Lung (tissue), 12 donors: ENCODE results near the gene ATG7. TPM values are rescaled to one million over a fixed set of nuclear protein-coding genes. Genes with fewer than 3 reads are reported as not detected.

ENCODE experiments used
- ATAC-seq: fragments of 200-7000 bp; cut with Tn5 transposase; one replicate; pipeline ENCODE4 v1.9.1; 2020; ENCODE audit warnings: moderate number of reproducible peaks; ENCODE audit not compliant: insufficient read depth, low FRiP score
- DNase-seq, 3 donors: peaks; one replicate each; pipeline ENCODE4 v3.0.0-alpha.2; 2013 to 2017
- H3K27ac ChIP-seq, 2 donors: one replicate each; pipeline ENCODE4 v1.5.1; 2013; ENCODE audit warnings: mild to moderate bottlenecking in 2 of 2, moderate library complexity in 2 of 2, control low read depth in 1 of 2, inconsistent platforms in 1 of 2, low read depth in 1 of 2, low read length in 1 of 2
- H3K27me3 ChIP-seq, 3 donors: one replicate each; pipeline ENCODE4 v1.5.1; 2013; ENCODE audit warnings: low read length in 2 of 3; ENCODE audit not compliant: control insufficient read depth in 3 of 3, insufficient read depth in 3 of 3
- H3K36me3 ChIP-seq, 4 donors: one replicate each; pipeline ENCODE4 v1.5.1; 2013; ENCODE audit warnings: low read length in 4 of 4, mild to moderate bottlenecking in 1 of 4, moderate library complexity in 1 of 4; ENCODE audit not compliant: control insufficient read depth in 4 of 4, insufficient read depth in 4 of 4
- H3K4me1 ChIP-seq, 5 donors: one replicate each; pipeline ENCODE4 v1.5.1; 2013; ENCODE audit warnings: low read length in 5 of 5, mild to moderate bottlenecking in 2 of 5, moderate library complexity in 1 of 5; ENCODE audit not compliant: control insufficient read depth in 5 of 5, insufficient read depth in 5 of 5
- H3K4me3 ChIP-seq: one replicate; pipeline ENCODE4 v1.5.1; 2013; ENCODE audit warnings: mild to moderate bottlenecking, control low read depth, moderate library complexity
- H3K9ac ChIP-seq, 2 donors: one replicate each; pipeline ENCODE4 v1.5.1; 2013; ENCODE audit warnings: low read length in 2 of 2, control low read depth in 1 of 2; ENCODE audit not compliant: insufficient read depth in 1 of 2
- H3K9me3 ChIP-seq, 4 donors: one replicate each; pipeline ENCODE4 v1.5.1; 2013; ENCODE audit warnings: low read length in 3 of 4, mild to moderate bottlenecking in 1 of 4, moderate library complexity in 1 of 4; ENCODE audit not compliant: control insufficient read depth in 4 of 4, insufficient read depth in 3 of 4
- WGBS, 2 donors: extraction: QIAGEN DNeasy Blood & Tissue Kit; methylation state at CpG; one replicate each; pipeline ENCODE4 v1.1.7; 2013; 5-methylcytosine and 5-hydroxymethylcytosine counted together
- polyA plus RNA-seq, 2 donors: library from polyadenylated mRNA; stranded (reverse); fragments of 200-250 nt; gene quantifications; one replicate each; pipeline ENCODE4 v1.2.1, GENCODE V29; 2013
- total RNA-seq, 2 donors: library from RNA; depleted of rRNA in 1 of 2; stranded (reverse); fragments of >200 nt in 1 of 2; gene quantifications; one replicate each; pipeline ENCODE4 v1.2.1, GENCODE V29; 2014 to 2021
- TF ChIP-seq, protein P1 (sequence below): IDR thresholded peaks from 2 replicates; pipeline ENCODE4 v1.5.1; 2012; ENCODE audit warnings: mild to moderate bottlenecking; ENCODE audit errors: control extremely low read depth, extremely low read depth
- donor health status: control.
- donor health status: control.
- donor health status: Bipolar disorder and iron deficiency.
- donor health status: healthy.
- donor health status: DM: yes; HTN: yes; CAD: no.

The ATG7 gene
- total and polyA plus RNA-seq, 4 donors, result 11.2 to 72.0 (median 53.3) TPM

DNA sequence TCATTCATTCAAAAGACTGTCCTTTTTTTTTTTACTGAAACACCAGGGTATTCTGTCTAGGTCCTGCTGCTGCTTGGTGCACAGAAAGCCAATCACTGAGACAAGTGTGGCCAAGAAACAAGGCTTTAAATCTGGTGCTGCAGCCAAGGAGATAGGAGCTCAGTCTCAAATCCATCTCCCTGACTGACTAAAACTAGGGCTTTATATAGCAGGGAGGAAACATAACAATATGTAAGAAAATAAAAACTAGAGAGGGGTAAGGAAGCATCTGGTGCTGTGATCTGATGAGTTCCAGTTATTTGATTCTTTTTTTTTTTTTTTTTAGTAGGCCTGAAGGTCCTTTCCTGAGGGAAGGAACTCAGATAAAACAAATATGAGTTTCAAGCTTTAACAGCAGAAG lies 139.8 kb downstream of the ATG7 start:
- ATAC-seq, result no peak
- Histone ChIP-seq H3K27ac (no peak overlapping the region), H3K27me3 (no peaks in the 10 kb centered on the region)

DNA sequence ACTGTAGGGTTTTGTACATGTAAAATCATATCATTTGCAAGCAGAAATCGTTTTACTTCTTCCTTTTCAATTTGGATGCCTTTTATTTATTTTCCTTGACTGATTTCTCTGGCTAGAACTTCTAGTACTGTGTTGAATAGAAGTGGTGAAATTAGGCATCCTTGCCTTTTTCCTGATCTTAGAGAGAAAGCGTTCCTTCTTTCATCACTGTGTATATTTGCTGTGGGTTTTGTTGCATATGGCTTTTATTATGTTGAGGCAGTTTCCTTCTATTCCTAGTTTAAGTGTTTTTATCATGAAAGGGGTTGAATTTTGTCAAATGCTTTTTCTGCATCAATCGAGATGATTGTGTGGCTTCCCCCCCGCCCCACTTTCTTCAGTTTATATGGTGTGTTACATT lies 140.9 kb downstream of the ATG7 start:
- no peaks in the 10 kb centered on the region for H3K4me1 ChIP-seq
- TF ChIP-seq, protein P1, sequence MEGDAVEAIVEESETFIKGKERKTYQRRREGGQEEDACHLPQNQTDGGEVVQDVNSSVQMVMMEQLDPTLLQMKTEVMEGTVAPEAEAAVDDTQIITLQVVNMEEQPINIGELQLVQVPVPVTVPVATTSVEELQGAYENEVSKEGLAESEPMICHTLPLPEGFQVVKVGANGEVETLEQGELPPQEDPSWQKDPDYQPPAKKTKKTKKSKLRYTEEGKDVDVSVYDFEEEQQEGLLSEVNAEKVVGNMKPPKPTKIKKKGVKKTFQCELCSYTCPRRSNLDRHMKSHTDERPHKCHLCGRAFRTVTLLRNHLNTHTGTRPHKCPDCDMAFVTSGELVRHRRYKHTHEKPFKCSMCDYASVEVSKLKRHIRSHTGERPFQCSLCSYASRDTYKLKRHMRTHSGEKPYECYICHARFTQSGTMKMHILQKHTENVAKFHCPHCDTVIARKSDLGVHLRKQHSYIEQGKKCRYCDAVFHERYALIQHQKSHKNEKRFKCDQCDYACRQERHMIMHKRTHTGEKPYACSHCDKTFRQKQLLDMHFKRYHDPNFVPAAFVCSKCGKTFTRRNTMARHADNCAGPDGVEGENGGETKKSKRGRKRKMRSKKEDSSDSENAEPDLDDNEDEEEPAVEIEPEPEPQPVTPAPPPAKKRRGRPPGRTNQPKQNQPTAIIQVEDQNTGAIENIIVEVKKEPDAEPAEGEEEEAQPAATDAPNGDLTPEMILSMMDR, result no peak
- no peak overlapping the region for H3K9ac ChIP-seq
- H3K27ac ChIP-seq, result no peak overlapping the region
- H3K27me3 ChIP-seq, result no peaks in the 10 kb centered on the region
- H3K4me3 ChIP-seq, result no peak overlapping the region
- 78 to 79% methylated on average over 4 of the region's 4 CpGs for WGBS, 2 donors
- no peak for ATAC-seq
- peaks cover 0 to 2% (median 0%) of the 10 kb centered on the region in 4 donors for H3K36me3 ChIP-seq
- DNase-seq, result no peak
- peaks cover 0 to 11% (median 4%) of the 10 kb centered on the region in 4 donors for H3K9me3 ChIP-seq

More for the DNA sequence above, 139.8 kb downstream of the ATG7 start:
- no peaks in the 10 kb centered on the region for H3K4me1 ChIP-seq
- no peak overlapping the region for H3K4me3 ChIP-seq
- TF ChIP-seq, protein P1, result no peak
- peaks cover 0 to 12% (median 6%) of the 10 kb centered on the region in 4 donors for H3K9me3 ChIP-seq
- peaks cover 0 to 2% (median under 1%) of the 10 kb centered on the region in 4 donors for H3K36me3 ChIP-seq
- no peak for DNase-seq
- H3K9ac ChIP-seq, result no peak overlapping the region

DNA sequence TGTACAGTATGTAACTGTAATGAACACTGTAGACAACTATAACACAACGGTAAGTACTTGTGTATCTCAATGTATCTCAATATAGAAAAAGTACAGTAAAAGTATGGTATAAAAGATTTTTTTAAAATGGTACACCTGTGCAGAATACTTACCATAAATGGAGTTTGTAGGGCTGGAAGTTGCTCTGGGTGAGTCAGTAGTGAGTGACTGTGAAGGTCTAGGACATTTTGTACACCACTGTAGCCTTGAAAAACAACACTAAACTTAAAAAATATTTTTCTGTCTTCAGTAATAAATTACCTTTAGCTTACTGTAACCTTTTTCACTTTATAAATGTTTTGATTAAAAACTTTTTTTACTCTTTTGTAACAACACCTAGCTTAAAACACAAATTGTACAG lies 142.9 kb downstream of the ATG7 start:
- 100% methylated on average over 1 of the region's 1 CpG for WGBS, 2 donors
- H3K27me3 ChIP-seq, result no peaks in the 10 kb centered on the region
- TF ChIP-seq, protein P1, result no peak
- H3K4me3 ChIP-seq, result no peak overlapping the region
- peaks cover 0 to 2% (median 0%) of the 10 kb centered on the region in 4 donors for H3K36me3 ChIP-seq
- H3K9ac ChIP-seq, result no peak overlapping the region
- ATAC-seq (no peak), DNase-seq (no peak)
- no peak overlapping the region for H3K27ac ChIP-seq
- H3K4me1 ChIP-seq, result peaks cover 0 to 1% (median 0%) of the 10 kb centered on the region in 5 donors
- peaks cover 0 to 4% (median 2%) of the 10 kb centered on the region in 4 donors for H3K9me3 ChIP-seq

DNA sequence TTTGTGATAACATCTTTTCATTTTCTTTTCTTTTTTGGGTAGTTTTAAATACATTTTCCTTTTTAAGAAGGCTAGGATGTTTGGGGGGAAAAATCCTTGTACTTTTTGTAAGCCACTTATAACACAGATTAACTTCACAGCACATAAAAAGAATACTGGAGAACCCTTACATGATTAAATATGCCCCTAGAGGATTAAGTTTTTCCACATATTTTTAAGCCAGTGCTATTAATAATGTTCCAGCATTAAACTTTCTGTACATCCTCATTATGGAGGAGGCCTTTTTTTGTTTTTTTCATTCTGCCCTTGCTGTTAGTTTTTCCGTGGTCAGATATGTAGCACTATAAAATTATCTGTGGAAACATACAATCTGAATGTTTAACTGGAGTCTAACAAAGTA lies 147.9 kb downstream of the ATG7 start:
- Histone ChIP-seq H3K4me3 (no peak overlapping the region), H3K4me1 (peaks cover 0 to 5% (median 0%) of the 10 kb centered on the region in 5 donors), H3K27ac (no peak overlapping the region), H3K36me3 (no peaks in the 10 kb centered on the region), H3K9me3 (no peaks in the 10 kb centered on the region), H3K27me3 (no peaks in the 10 kb centered on the region), H3K9ac (no peak overlapping the region)
- no peak for ATAC-seq
- DNase-seq, result peak in 1 of 3 donors; percentile 16
- TF ChIP-seq, protein P1, result no peak
- WGBS, 2 donors, result 47 to 55% methylated on average over 1 of the region's 1 CpG
